IPS-18c (cell line): Measurements from ENCODE around the gene IL1A.

Experiments
- H3K4me3 ChIP-seq: 2 replicates; pipeline ENCODE4 v1.7.0; 2013; ENCODE audit warnings: low read depth, mild to moderate bottlenecking, low read length, moderate library complexity; ENCODE audit not compliant: insufficient read depth
- H3K9me3 ChIP-seq: one replicate; pipeline ENCODE4 v1.6.1; 2013; ENCODE audit warnings: mild to moderate bottlenecking, low read length, moderate library complexity; ENCODE audit not compliant: control insufficient read depth, insufficient read depth

Gene IL1A

DNA sequence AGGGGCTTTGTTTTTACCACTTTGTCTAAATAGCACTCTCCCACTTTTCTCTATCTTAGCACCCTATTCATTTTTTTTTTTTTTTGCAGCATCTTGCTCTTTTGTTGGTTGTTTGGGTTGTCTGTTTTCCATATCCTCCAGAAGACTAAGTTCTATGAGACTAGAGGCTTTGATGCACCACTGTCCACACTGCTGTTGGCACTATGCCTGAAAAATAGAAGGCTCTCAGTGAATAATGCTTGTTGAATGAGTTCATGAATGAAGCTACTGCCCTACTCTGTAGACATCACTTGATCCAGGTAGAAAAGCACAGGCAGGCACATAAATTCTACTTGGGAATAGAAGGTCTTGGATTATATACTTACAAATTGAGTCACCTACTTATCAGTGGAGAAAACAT is 7.3 kb downstream of the IL1A start:
- H3K4me3 ChIP-seq, result no peak overlapping the region

GRCh38 chr2:112776113-112776512 is 8.2 kb downstream of the IL1A start:
- no peak overlapping the region for H3K4me3 ChIP-seq
- no peaks in the 10 kb centered on the region for H3K9me3 ChIP-seq

More for the DNA sequence above, 7.3 kb downstream of the IL1A start:
- H3K9me3 ChIP-seq, result no peaks in the 10 kb centered on the region

GRCh38 chr2:112774536-112775285 is 9.6 kb downstream of the IL1A start:
- no peaks in the 10 kb centered on the region for H3K9me3 ChIP-seq
- no peak overlapping the region for H3K4me3 ChIP-seq

DNA sequence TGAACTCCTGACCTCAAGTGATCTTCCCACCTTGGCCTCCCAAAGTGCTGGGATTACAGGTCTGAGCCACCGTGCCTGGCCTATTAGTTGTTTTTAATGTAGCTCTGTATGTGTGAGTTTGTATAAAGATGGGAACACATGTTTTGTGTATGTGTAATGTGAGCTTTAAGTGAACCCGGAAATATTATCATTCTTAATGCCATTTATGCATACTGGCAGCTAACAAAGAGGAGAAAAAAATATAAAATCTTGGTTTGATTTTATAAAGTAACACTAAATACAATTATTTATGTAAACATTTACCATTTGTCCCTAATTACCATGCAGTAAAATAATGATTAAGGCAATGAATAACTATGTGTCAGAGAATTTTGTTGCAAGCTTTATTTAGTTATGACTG is 10.7 kb downstream of the IL1A start:
- no peaks in the 10 kb centered on the region for H3K9me3 ChIP-seq
- H3K4me3 ChIP-seq, result no peak overlapping the region

DNA sequence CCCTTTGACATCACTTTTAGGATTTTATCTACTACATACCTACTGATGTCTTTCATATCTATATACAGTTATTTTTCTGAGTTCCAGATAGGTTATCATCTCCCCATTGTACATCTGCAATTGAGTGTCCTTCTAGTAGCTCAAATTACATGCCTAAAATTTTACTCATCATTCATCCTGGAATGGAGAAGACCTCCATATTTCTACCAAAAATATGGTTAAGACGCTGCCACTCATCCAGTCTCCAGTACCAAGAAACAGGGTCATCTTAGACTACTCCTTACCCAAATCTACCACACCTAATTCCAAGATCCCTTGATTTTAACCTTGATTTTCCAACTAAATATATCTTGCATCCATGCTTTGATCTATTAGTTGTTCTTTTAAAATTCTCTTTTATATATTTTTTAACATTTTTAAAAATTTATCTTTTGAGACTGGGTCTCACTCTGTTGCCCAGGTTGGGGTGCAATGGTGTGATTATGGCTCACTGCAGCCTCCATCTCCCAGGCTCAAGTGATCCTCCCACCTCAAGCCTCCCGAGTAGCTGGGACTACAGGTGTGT is 11.3 kb downstream of the IL1A start:
- Histone ChIP-seq H3K9me3 (no peaks in the 10 kb centered on the region), H3K4me3 (no peak overlapping the region)

DNA sequence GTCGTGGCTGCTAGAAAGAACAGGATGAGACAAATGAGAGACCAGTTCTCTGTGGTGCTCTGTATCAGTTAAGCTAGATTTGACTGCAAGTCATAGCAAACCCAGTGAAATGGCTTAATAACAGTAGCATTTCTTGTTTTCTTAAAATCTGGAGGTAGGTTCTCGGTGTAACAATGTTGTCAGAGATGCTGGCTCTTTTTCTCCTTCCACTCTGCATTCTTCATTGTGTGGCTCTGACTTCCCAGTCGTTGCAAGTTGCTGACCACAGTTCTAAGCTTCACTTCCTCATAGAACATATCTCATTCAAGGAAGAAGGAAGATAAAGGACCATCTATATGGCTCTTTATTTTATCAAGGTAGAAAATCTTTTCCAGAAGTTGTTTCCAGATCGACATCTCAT is 12.0 kb downstream of the IL1A start:
- H3K9me3 ChIP-seq, result no peaks in the 10 kb centered on the region
- H3K4me3 ChIP-seq, result no peak overlapping the region

GRCh38 chr2:112768432-112768831 is 15.9 kb downstream of the IL1A start:
- no peaks in the 10 kb centered on the region for H3K9me3 ChIP-seq
- no peak overlapping the region for H3K4me3 ChIP-seq

DNA sequence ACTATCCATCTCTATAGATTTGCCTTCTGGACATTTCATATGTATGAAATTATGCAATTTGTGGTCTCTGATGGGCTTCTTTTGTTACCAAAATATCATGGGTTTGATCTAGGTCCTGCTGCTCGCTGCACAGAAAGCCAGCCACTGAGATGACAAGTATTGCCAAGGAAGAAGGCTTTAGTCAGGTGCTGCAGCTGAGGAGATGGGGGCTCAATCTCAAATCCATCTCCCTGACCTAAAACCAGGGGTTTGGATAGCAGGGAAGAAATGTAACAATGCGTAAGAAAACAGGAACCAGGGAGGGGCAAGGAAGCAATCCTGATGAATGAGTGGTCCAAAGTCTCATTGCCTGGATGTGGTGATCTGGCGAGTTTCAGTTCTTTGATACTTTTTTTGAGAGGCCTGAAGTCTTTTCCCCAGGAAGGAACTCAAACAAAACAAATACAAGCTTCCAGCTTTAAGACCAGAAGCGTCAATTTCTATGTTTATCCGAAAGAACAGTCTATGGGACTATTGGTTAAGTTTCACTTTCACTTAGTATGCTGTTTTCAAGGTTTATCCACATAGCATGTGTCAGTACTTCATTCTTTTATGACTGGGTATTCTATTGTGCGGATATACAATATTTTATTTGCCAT is 16.5 kb downstream of the IL1A start:
- Histone ChIP-seq H3K4me3 (no peak overlapping the region), H3K9me3 (no peaks in the 10 kb centered on the region)

DNA sequence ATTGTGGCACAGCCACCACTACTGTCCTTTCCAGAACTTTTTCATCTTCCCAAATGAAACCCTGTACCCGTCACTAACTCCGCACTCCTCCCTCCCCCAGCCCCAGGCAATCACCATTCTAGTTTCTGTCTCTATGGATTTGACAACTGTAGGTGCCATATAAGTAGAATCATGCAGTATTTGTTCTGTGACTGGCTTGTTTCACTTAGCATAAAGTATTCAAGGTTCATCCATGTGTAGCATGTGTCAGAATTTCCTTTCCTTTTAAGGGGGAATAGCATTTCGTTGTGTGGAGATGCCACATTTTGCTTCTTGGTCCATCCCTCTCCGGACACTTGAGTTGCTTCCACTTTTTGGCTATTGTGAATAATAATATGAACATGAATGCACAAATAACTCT is 19.0 kb downstream of the IL1A start:
- Histone ChIP-seq H3K4me3 (peak overlapping the region; percentile 94), H3K9me3 (no peaks in the 10 kb centered on the region)

- no peaks in the 10 kb centered on the region for H3K9me3 ChIP-seq
- H3K4me3 ChIP-seq, result peak within 1 kb of the TSS; percentile 94
These were observed 19.9 kb downstream of the IL1A start, which contains the start of gene CKAP2L for GRCh38 chr2:112764071-112765044. Gene CKAP2L, minus strand, starts transcription at chr2:112764609. Its CDS starts 11 bp downstream, at chr2:112764598.

DNA sequence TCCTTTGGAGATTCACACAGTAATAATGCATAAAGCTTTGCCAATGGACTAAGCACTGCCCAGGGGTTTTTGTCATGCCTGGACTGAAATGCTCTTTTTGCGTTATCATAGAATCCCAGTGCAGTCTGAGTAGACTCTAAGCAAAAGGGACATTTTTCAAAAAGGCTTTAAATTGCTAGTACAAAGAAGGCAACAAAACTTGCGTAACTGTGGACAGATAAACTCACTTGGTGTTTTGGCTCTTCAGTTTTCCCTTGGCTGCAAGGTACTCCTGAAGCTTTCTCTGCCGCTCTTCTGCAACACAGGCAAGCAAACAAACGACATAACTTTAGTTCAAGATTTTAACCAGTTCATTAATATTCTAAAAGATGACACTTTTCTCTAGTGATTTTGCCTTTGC is 22.0 kb downstream of the IL1A start:
- Histone ChIP-seq H3K4me3 (no peak overlapping the region), H3K9me3 (no peaks in the 10 kb centered on the region)

- no peak overlapping the region for H3K4me3 ChIP-seq
- no peaks in the 10 kb centered on the region for H3K9me3 ChIP-seq
These were observed 24.1 kb downstream of the IL1A start for GRCh38 chr2:112760149-112760548.

GRCh38 chr2:112758711-112759110 is 25.6 kb downstream of the IL1A start:
- Histone ChIP-seq H3K4me3 (no peak overlapping the region), H3K9me3 (no peaks in the 10 kb centered on the region)

DNA sequence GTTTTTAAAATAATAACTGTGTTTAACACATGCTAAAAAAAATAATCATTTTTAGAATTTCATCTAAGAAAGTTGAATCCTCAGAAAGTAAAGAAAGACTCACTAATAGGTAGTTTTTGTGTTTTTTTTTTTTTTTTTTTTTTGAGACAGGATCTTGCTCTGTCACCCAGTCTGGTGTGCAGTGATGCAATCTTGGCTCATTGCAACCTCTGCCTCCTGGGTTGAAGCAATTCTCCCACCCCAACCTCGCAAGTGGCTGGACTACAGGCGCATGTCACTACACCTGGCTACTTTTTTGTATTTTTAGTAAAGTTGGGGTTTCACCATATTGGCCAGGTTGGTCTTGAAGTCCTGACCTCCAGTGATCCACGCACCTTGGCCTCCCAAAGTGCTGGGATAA is 27.0 kb downstream of the IL1A start:
- Histone ChIP-seq H3K9me3 (no peaks in the 10 kb centered on the region), H3K4me3 (no peak overlapping the region)

- no peak overlapping the region for H3K4me3 ChIP-seq
- no peaks in the 10 kb centered on the region for H3K9me3 ChIP-seq
These were observed 28.1 kb downstream of the IL1A start for GRCh38 chr2:112756207-112756606.

DNA sequence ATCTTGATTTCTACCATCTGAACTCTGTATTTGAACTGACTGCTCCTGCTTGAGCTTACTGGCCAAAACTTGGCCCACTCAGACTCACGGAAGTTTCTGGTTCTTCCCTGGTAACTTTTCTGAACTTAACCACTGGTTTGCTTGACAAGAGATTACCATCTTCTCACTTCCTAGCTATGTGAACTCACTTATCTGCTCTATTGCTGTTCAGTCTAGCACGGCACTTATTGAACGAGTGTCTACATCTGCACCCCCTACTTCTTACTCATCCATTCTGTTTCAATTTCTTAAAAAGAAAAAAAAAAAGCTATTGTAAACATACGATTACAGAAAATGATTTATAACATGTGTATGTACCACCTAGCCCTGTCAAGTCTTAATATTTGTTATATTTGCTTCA is 28.8 kb downstream of the IL1A start:
- no peaks in the 10 kb centered on the region for H3K9me3 ChIP-seq
- no peak overlapping the region for H3K4me3 ChIP-seq

DNA sequence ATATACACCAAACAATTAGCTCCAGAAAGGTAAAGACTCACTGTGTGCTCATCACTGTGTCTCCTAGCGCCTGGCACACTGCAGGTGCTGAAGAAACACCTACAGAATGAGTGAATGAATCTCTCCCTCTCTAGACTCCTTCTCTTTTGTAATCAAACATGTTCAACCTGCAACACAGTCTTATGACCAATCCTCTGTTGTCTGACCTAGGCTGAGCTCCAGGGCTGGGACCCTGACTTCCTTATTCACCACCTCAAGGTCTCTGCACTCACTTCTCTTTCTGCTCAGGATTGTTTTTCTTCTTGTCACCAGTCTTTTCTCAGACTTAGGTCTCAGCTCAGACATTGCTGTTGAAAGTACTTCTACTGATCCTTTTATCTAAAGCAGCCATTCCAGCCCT is 29.7 kb downstream of the IL1A start:
- Histone ChIP-seq H3K9me3 (no peaks in the 10 kb centered on the region), H3K4me3 (no peak overlapping the region)
